Rectal smooth muscle tissue (tissue), 1 donor: ENCODE results near the gene MT1H.

Source experiments
- H3K27ac ChIP-seq: one replicate; pipeline ENCODE4 v1.7.0; 2013; ENCODE audit warnings: low read depth, low read length, inconsistent platforms
- H3K27me3 ChIP-seq: one replicate; pipeline ENCODE4 v1.7.0; 2013; ENCODE audit warnings: low read length; ENCODE audit not compliant: control insufficient read depth, insufficient read depth
- H3K36me3 ChIP-seq: one replicate; pipeline ENCODE4 v1.7.0; 2013; ENCODE audit warnings: low read length; ENCODE audit not compliant: control insufficient read depth, insufficient read depth
- H3K4me1 ChIP-seq: one replicate; pipeline ENCODE4 v1.7.0; 2013; ENCODE audit warnings: low read length; ENCODE audit not compliant: control insufficient read depth, insufficient read depth
- H3K4me3 ChIP-seq: one replicate; pipeline ENCODE4 v1.7.0; 2013; ENCODE audit warnings: low read length
- H3K9ac ChIP-seq: one replicate; pipeline ENCODE4 v1.7.0; 2013; ENCODE audit warnings: low read length

The MT1H gene

GRCh38 chr16:56686758-56687157 is 17.1 kb downstream of the MT1H start:
- H3K27me3 ChIP-seq: no peaks in the 10 kb centered on the region
- H3K4me1 ChIP-seq: peaks cover under 1% of the 10 kb centered on the region
- H3K9ac ChIP-seq: no peak overlapping the region
- no peak overlapping the region for H3K4me3 ChIP-seq
- no peak overlapping the region for H3K27ac ChIP-seq
- H3K36me3 ChIP-seq: no peaks in the 10 kb centered on the region

GRCh38 chr16:56688762-56689161 is 19.1 kb downstream of the MT1H start:
- no peaks in the 10 kb centered on the region for H3K4me1 ChIP-seq
- no peak overlapping the region for H3K27ac ChIP-seq
- no peaks in the 10 kb centered on the region for H3K27me3 ChIP-seq
- no peaks in the 10 kb centered on the region for H3K36me3 ChIP-seq
- H3K9ac ChIP-seq: no peak overlapping the region
- H3K4me3 ChIP-seq: no peak overlapping the region

GRCh38 chr16:56689171-56689570 is 19.6 kb downstream of the MT1H start:
- H3K27ac ChIP-seq: no peak overlapping the region
- H3K36me3 ChIP-seq: no peaks in the 10 kb centered on the region
- H3K4me1 ChIP-seq: no peaks in the 10 kb centered on the region

GRCh38 chr16:56690420-56691122 is 21.0 kb downstream of the MT1H start:
- Histone ChIP-seq H3K27ac (no peak overlapping the region), H3K36me3 (no peaks in the 10 kb centered on the region)

More at GRCh38 chr16:56689171-56689570, 19.6 kb downstream of the MT1H start:
- Histone ChIP-seq H3K9ac (no peak overlapping the region), H3K4me3 (no peak overlapping the region), H3K27me3 (no peaks in the 10 kb centered on the region)

GRCh38 chr16:56691885-56692284 is 22.3 kb downstream of the MT1H start:
- H3K27ac ChIP-seq: no peak overlapping the region
- H3K9ac ChIP-seq: no peak overlapping the region
- H3K27me3 ChIP-seq: no peaks in the 10 kb centered on the region
- no peaks in the 10 kb centered on the region for H3K4me1 ChIP-seq
- H3K4me3 ChIP-seq: no peak overlapping the region
- no peaks in the 10 kb centered on the region for H3K36me3 ChIP-seq

More at GRCh38 chr16:56690420-56691122, 21.0 kb downstream of the MT1H start:
- Histone ChIP-seq H3K4me3 (no peak overlapping the region), H3K9ac (no peak overlapping the region), H3K27me3 (no peaks in the 10 kb centered on the region), H3K4me1 (no peaks in the 10 kb centered on the region)

- Histone ChIP-seq H3K4me1 (no peaks in the 10 kb centered on the region), H3K4me3 (no peak overlapping the region), H3K36me3 (no peaks in the 10 kb centered on the region), H3K9ac (no peak overlapping the region), H3K27me3 (no peaks in the 10 kb centered on the region), H3K27ac (no peak overlapping the region)
Observed at GRCh38 chr16:56695246-56695645, 25.6 kb downstream of the MT1H start.

- Histone ChIP-seq H3K4me3 (no peak overlapping the region), H3K9ac (no peak overlapping the region), H3K36me3 (no peaks in the 10 kb centered on the region), H3K27me3 (no peaks in the 10 kb centered on the region), H3K4me1 (no peaks in the 10 kb centered on the region), H3K27ac (no peak overlapping the region)
Observed at GRCh38 chr16:56697456-56698155, 28.0 kb downstream of the MT1H start.

GRCh38 chr16:56700195-56700594 is 30.6 kb downstream of the MT1H start:
- Histone ChIP-seq H3K4me1 (no peaks in the 10 kb centered on the region), H3K27ac (no peak overlapping the region), H3K4me3 (no peak overlapping the region), H3K27me3 (no peaks in the 10 kb centered on the region), H3K9ac (no peak overlapping the region), H3K36me3 (no peaks in the 10 kb centered on the region)

- Histone ChIP-seq H3K4me3 (no peak overlapping the region), H3K36me3 (no peaks in the 10 kb centered on the region), H3K4me1 (no peaks in the 10 kb centered on the region)
Observed at GRCh38 chr16:56700631-56701030, 31.0 kb downstream of the MT1H start.

GRCh38 chr16:56701534-56701933 is 31.9 kb downstream of the MT1H start:
- H3K27ac ChIP-seq: no peak overlapping the region

More at GRCh38 chr16:56700631-56701030, 31.0 kb downstream of the MT1H start:
- H3K9ac ChIP-seq: no peak overlapping the region
- no peaks in the 10 kb centered on the region for H3K27me3 ChIP-seq
- no peak overlapping the region for H3K27ac ChIP-seq

GRCh38 chr16:56702836-56703235 is 33.2 kb downstream of the MT1H start:
- Histone ChIP-seq H3K9ac (no peak overlapping the region), H3K4me3 (no peak overlapping the region), H3K36me3 (no peaks in the 10 kb centered on the region), H3K27me3 (no peaks in the 10 kb centered on the region), H3K4me1 (no peaks in the 10 kb centered on the region), H3K27ac (no peak overlapping the region)

More at GRCh38 chr16:56701534-56701933, 31.9 kb downstream of the MT1H start:
- Histone ChIP-seq H3K4me1 (no peaks in the 10 kb centered on the region), H3K4me3 (no peak overlapping the region), H3K36me3 (no peaks in the 10 kb centered on the region), H3K9ac (no peak overlapping the region), H3K27me3 (no peaks in the 10 kb centered on the region)

- H3K4me3 ChIP-seq: no peak overlapping the region
- no peaks in the 10 kb centered on the region for H3K36me3 ChIP-seq
- no peaks in the 10 kb centered on the region for H3K4me1 ChIP-seq
- no peaks in the 10 kb centered on the region for H3K27me3 ChIP-seq
- H3K9ac ChIP-seq: no peak overlapping the region
- no peak overlapping the region for H3K27ac ChIP-seq
Observed at GRCh38 chr16:56708525-56709442, 39.2 kb downstream of the MT1H start.
